Bone marrow (tissue), 2 donors: Measurements from ENCODE around the gene BSN.

ENCODE experiments used
- DNase-seq, 2 donors: peaks; one replicate each; lab custom pipeline; 2025; lab: John Stamatoyannopoulos, UW

Gene BSN

DNA sequence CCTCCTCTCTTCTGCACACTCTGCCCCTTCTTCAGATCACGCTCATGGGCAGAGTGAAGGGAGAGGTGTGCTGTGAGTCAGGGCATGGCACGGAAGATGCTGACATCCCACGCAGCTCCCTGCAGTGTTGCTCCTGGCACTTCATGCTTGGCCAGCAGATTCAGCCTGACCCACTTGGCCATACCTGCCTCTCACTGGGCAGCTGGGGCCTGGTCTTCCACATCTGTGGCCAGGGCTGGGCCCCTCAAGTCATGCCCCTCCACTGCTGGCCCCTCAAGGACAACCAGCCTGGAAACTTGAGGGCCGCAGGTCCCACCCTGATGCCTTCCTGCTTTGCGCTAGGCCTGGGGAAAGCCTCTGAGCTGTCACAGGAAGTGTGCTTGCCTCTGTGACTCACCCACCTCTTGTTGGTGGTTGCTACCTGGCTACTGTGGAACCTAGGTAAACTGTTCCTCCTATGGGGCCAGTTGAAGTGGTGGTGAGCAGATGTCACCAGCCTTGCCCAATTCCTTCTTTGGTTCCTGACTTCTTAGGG lies 48.7 kb downstream of the BSN start:
- no peak for DNase-seq

DNA sequence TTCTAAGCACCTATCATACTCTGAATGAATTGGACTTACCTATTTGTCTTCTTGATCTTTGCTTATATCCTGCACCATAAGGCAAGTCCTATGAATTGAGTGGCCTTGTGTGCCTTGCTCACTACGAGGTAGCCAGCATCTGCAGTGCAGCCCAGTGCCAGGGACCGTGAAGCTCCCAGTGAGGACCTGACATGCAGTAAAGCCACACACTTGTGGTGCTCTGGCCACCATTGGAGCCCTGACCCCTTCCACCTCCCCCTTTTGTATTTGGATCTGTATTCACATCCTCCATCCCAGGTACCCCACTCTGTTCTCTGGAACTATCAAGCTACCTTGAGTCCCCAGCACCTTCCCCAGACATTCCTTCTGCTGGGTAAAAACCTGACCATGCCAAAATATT lies 52.1 kb downstream of the BSN start:
- no peak for DNase-seq

DNA sequence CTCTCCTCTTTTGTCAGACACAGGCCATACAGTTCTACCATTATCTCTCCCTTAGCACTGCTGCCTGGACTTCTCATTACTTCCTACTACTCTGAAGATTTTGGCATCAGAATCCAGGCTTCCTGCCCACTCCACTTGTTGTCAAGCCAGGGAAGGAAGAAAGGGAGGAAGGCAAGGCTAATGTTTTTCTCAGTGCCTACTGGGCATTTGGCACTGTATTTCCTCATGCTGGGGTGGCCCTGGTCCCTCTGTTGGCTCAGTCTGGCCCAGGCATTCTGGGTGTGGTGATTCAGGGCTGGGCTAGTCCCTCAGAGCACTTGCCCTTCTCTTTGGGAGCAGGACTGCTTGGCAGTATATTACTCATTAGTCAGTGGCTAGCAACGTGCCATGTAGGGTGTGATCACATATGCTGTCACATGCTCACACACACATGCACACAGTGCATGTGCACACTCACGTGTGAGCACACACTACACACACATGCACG lies 52.9 kb downstream of the BSN start:
- no peak for DNase-seq

DNA sequence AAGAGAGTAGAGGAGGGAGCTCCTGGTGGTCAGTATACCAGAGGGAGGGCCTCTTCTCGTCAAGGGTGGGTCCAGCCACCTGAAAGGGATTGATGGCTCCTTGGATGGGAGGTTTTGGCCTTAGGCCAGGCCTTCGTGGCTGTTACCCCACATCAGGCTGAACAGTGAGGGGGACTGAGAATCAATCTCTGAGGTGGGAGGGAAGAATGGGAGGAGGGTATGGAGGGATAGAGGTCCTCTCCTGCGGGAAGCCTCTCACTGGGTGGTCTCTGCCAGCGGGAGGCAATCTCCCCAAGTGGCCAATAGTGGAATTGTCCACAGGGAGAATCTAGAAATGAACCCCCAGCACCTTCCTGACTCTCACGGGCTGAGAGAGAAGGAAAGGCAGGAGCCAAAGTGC lies 53.5 kb downstream of the BSN start:
- DNase-seq, result no peak

DNA sequence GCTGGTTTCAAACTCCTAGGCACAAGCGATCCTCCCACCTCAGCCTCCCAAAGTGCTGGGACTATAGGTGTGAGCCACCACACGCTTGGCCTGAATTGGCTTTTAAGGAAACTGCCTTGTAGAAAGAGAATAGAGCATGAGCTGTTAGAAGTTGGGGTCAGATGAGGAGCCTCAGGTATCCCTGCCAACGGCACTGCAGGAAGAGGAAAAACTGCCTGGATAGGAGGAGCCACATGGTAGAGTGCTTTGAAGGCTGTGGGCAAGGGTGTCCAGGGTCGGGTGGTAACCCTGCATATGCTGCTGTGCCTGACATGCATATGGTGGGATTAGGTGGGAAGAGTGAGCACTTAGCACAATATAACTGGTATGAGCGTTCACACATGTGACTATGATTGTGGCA lies 55.0 kb downstream of the BSN start:
- DNase-seq, result no peak

DNA sequence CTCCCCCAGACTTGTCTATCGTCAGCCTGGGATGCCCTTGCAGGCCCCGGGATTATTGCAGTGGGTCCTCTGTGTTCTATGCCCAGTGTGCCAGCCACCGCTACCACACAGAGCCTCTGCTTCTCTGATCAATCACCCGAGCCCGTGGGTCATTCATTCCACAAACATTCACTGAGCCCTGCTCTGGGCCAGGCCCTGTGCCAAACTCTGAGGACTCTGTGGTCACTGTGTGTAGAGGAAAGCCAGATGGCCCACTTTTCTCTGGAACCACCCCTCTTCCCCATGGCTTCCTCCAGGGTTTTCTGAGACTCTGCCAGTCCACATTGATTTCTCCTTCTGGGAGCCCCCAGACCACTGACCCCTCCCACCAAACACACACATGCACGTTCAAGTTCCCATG lies 55.5 kb downstream of the BSN start:
- DNase-seq, result no peak

DNA sequence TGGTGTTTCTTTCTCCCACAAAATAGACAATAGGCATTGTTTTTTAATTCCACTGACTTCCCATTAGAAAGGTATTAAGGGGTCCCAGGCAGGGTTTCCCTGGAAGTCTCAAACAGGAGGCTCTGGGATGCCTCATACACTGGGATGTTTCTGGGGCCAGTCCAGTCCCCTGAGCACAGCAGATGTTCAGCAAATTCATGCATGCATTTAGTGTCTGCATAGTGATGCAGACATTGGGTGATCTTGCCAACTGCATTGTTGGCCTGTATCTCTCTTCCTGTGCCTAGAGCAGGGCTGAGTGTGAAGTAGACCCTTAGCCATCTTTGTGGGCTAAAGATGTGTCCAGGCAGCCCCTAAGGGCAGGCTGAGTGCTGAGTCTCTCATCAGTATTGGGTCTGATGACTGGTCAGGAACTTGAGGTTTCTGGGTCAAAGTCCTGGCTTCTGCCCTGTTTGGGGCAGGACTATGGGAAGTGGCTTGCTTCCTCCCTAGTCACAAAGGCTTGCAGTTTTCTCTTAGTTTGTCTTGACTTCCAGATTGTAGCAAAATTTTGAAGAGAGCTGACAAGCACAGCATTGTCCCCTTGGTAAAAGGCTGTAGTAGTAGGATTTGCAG lies 56.5 kb downstream of the BSN start:
- DNase-seq, result no peak

DNA sequence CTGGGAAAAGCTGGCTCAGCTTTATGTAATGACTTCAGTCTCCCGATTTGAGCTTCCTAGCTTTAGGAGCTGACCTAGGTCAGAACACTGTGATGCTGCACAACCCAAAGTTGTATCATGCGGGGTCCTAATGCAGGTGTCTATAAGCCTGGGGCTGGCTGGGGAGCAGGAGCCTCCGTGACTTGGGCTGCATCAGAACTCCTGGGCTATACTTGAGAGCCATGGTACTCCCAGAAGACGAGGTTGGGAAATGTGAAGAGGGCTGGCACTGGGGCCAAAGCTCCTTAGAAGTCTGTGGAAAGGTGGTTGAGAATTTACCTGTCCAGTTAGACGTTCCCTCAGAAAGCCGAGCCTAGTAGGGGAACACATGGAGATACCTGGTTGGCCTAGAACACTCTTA lies 57.0 kb downstream of the BSN start:
- DNase-seq, result no peak

DNA sequence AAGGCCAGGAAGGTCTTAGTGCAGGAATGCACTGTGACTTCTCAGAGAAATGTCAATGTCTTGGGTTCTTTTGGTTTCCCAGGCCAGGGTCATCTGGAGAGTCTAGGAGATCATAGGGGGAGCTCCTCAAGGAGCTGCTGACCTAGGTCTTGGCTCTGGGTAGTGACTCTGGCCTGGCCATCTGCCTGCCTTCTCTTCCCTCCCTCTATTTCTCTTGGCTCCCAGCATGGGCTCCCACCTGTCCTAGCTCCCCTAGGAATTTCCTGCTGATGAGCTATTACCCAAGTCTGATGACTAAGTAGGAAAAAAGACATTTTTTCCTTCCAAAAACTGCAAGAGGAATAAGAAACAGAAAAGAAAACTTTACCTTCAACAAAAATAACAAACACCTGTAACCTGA lies 57.4 kb downstream of the BSN start:
- DNase-seq, result no peak

DNA sequence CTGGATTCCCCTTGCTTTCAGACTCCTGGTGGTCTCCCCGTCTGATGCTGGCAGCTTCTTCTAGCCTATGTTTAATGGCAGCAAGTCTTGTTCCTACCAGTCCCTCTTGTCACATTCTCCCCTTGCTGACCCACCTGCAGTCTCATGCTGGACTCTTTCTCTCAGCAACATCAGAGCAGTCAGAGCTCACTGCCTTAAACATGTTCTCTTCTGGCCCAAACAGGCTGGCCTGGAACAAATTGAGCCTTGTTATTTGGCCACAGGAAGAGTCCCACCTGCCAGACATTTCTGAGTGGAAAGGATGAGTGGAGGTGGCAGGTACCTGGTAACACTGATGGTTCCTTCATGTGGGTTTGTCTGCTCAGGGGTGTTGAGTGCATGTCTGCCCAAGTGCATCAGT lies 60.7 kb downstream of the BSN start:
- DNase-seq, result no peak

DNA sequence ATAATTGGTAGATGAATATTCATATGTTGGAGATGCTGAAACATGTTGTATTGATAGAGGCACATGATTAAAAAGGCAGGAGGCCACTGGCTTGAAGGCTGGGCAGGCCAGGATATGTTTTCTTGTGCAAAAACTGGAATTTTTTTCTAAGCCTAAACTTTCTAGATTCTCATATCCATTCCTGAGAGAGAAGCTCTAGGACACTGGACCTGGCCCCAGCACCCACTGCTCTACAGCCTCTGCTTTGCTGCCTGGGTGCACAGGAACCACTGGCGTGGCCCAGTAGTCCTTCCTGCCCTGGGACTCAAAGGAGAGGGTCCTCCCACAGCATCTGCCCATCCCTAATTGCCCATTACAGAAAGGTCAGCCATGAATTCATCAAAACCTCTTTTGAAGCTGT lies 61.8 kb downstream of the BSN start:
- no peak for DNase-seq

DNA sequence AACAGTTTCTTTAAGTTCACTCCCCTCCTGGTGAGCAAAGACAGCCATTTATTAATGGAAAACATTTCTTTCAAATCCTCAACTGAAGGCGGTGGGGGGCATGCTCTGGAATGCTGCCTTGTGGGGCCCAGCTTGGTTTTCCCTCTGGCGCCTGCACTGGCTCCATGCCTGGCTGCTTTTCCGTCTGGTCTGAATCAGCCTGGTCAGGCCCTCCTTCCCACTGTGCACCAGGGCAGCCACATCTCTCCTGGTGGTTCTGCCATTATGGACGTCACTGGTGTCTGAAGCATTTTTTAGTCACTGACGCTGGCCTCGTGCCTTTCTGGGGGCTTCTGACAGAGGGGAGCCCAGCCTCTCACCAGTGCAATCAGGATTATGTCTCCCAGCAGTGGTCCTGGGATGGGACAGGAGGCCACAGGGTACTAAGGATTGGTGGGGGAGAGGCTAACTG lies 62.2 kb downstream of the BSN start:
- DNase-seq, result no peak

DNA sequence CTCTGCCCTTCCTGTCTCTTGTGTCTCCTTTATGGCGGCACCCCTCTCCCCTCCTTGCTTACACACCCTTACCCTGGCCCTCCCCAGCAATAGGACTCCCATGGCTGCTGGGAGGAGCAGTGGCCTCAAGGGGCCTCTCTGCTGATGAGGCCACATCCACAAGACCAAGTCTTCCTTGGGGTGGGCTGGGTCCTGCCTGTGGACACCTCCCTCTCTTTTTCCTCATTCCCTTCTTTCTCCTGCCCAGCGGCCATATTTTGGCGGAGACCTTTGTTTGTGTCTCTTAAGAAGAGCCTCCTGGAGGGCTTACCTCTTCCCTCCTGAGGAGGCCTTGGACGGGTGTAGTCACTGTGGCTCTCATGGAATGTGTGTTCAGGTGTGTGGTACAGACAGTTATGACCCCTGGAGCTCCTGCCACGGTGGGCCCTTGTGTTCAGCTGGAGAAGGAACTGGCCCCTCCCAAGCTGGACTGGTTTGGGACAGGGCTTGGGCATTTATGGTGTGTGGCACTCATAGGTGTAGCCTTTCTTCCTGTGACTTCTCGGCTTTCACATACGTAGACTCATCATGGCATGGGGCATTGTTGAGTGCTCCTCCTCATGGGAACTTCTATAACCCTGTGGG lies 63.2 kb downstream of the BSN start:
- no peak for DNase-seq

DNA sequence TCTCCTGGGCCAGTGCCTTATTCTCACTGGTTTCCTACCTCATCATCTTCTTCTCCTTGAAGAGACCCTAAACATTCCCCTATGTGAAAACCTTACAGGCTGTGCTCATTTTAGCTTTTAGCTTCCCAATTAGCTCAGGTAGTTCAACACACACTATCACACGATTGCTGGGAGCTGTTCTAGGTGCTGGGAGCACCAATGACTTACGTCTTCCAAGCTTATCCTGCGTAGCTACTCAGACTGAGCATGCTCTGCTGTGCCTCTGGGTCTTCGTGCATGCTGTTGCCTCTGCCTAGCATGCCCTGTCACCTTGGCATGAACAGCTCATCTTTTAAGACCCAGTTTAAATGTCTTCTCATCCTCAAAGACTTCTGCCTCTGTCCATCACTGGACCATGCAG lies 64.1 kb downstream of the BSN start:
- no peak for DNase-seq

DNA sequence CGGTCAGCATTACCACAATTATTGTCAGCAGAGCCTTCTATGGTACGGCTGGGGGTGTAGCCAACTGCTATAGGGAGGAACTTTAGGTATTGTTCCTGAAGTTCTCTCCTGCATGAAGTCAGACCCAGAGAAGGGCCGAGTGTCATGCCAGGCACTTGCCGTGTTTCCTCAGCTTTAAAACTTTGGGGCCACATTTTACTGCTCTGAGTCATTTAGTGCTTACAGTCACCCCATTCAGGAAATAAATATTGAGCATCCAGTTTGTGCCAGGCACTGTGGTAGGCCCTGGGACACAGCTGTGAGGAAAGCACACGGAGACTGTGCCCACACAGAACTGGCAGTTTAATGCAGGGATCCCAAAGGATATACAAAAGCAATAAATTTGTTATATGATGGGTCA lies 65.4 kb downstream of the BSN start:
- DNase-seq, result no peak

DNA sequence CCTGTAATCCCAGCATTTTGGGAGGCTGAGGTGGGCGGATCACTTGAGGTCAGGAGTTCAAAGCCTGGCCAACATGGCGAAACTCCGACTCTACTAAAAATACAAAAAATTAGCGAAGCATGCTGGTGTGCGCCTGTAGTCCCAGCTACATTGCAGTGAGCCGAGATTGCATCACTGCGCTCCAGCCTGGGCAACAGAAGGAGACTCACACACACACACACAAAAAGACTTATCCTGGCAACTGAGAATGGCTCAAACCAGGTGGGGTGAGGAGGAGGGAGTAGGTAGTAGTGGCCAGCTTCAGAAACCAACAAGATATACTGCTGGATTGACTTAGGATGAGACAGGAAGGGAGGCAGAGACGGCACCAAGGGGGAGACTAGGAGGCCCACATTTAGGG lies 66.5 kb downstream of the BSN start:
- DNase-seq, result no peak

DNA sequence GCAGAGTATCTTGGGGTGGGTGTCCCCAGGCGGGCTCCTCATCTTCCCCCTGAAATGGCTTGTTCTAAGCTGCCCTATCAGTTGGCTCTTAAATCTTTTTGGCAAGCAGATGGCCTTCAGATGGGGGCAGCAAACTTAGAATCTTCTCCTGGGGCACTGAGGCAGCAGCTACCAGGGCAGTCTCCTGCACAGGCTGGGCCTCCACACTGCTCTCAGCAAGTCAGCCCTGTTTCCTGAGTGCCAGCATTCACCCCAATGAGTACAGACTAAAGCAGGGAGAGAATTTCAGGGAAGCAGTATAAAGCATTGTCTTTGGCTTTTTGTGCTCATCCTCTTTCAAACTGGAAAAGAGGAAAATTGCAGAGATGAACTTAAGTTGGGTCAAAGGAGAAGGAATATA lies 68.8 kb downstream of the BSN start:
- DNase-seq, result no peak

DNA sequence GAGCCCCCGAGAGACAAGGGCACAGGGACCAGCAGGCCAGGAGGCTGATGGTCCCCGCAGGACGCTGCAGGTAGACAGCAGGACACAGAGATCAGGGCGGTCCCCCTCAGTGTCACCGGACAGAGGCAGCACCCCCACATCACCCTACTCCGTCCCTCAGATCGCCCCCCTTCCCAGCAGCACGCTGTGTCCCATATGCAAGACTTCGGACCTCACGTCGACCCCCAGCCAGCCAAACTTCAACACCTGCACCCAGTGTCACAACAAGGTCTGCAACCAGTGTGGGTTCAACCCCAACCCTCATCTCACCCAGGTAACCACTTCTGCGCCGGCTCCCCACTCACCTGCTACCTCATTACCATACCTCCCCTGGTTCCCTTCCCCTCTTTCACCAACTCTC lies 70.8 kb downstream of the BSN start:
- DNase-seq, result no peak

DNA sequence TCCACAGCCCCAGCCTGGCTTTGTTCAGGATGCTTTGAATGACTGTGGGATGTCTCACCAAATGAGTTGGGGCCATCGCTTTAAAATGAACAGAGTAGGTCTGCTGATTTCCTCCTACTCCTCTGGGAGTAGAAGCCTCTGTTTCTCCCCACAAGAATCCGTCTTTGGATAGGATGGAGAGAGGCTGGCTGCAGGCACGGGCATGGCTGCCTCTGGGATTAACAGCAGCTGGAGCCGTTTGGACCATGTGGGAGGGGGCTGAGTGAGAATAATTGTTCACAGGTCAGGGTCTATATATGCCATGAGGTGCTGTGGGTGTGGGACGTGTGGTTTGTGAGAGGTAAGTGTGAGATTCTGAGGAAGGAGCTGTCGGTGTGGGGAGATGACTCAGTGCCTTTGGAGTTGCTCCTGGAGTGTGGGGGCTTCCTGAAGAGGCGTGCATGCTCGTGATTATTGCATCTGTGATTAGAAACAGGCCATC lies 71.9 kb downstream of the BSN start:
- DNase-seq, result no peak

DNA sequence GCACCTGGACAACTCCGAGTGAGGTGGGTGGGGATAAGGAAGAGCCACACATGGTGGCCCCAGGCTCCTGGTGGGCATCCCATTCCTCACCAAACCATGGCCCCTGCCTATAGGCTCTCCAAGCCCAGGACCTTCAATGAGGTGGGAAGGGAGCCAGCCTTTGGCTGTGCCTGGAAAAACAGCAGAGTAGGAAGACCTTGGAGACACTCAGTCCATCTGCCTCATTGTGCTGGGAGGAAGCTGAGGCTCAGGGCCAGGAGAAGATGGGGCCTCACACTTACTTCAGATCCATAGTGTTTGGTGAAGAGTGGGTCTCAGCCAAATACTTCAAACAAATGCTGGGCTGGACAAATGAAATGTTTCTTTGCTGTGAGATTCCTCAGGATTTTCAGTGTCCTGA lies 72.5 kb downstream of the BSN start:
- DNase-seq, result no peak

DNA sequence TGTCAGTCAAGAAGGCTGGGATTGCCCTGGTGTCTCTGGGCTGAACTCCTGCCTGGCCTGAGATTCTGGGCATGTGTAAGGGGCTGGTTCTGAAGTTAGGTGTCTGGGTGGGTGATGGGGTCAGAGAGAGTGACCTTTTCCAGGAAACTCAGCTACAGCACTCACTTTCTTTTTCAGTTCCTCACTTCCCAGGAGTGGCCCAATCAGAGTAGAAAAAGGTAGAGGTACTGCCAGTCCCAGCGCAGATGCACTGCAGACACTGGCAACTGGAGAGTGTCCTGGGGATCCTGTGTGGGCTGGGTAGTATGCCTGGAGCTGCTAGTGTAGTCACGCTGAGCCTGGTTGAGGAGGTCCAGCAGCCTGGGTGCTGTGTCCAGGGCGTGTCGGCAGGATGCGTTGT lies 73.4 kb downstream of the BSN start:
- no peak for DNase-seq

DNA sequence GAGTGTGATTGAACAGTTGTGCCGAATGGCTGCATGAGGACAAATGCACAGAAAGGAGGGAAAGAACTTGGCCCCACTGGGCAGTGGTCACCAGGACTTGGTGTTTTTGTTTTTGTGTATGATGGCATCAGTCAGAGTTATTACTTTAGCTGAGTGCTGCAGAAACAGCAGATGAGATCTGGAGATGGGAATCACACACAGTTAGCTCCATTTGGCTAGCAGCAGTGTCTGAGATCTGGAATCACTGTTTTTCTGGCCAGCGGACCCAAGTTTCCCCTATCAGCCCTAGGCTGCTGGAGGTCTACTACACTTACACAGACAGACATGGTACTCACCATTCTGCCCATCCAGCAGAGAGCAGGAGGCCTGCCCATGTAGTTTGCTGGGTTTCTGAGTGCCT lies 74.0 kb downstream of the BSN start:
- DNase-seq, result no peak

DNA sequence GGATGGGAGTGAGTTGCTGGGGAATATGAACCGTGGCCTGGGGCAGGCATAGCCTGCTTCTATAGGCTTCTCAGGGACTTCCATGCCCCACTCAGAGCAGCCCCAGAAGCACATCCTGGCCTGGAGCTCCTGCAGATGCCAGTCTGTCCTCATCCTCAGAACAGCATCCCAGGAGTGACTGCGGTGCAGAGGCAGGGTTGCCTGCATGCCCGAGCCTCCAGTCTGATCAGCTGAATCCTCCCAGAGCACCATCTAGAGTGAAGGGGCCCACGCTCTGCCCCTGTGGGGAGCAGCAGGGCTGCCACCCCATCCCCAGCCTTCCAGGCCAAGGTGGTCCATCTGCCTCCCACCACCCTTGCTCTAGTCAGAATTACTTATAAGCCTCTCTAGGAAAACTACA lies 75.2 kb downstream of the BSN start:
- DNase-seq, result no peak

DNA sequence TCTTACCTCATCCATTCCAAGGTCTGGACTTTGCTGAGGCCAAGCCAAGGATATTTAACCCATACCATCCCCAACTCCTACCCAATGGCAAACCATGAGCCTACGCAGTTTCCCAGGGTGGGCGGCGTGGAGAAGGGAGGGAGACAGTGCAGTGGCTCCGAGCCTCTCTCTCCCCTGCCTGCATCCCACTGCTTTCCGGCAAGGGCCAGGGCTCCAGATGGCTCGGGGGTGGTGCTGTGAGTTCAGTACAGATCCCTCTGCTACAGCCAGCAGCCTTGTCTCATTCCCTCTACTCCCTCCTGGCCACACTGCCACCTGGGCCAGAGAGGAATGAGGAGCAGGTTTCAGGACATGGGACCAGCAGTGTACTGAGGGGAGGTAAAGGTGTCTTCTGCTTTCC lies 75.6 kb downstream of the BSN start:
- no peak for DNase-seq
